HG03575 (cell line): ENCODE results near the gene GNAL.
"Not testable (repeated sequence)": the region's sequence is repeated elsewhere in the genome, so short reads cannot be mapped to it uniquely, and the experiment has no call there.

Experiments
- ATAC-seq: cut with Tn5 transposase; IDR thresholded peaks from one replicate; pipeline ENCODE4 v1.9.1; 2021; ENCODE audit not compliant: unreplicated experiment, insufficient number of reproducible peaks, low FRiP score; ENCODE audit errors: extremely low read depth

GNAL gene

GRCh38 chr18:11908182-11909060, 219.4 kb downstream of the GNAL start, which contains the start of gene MPPE1:
Gene MPPE1, minus strand, starts transcription at chr18:11908317. Its CDS starts 11,053 bp downstream, at chr18:11897264.
- no peak for ATAC-seq

DNA sequence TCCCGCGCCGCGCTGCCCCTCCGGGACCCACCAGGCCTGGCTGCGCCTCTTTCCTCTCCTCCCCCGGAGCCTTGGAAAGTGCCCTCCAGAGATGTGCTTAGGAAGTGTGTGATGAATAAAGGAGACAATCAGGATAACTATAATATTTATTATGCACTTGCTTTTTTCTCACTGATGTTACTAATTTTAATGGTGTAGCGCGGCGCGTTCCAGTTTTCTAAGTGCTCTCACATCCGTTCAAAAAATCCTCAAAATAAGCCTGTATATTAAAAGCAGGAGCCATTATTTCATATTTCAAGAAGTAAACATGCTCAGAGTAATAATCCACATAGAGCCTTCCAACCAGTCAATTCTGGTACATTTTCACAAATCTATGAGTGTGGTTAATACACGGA, 220.0 kb downstream of the GNAL start:
- no peak for ATAC-seq

GRCh38 chr18:11909591-11910026, 220.5 kb downstream of the GNAL start:
- ATAC-seq: no peak

DNA sequence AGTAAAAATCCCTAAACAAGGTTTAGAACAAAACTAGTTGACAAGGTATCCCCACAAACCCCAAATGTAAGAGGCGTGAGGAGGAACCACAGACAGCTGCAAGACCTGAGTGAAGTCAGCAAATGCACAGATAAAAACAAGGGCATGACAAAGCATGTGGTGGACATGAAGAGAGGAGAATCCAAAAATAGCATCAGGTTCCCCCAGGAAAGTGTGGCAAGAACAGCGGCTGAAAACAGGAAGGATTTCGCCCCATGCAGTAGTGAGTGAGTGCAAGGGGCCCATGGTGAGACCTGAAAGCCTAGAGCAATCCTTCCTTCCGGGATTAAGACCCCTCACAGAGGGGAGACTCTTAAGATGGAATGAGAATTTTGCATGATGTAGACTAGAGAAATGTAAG, 227.8 kb downstream of the GNAL start:
- not testable (repeated sequence) for ATAC-seq

DNA sequence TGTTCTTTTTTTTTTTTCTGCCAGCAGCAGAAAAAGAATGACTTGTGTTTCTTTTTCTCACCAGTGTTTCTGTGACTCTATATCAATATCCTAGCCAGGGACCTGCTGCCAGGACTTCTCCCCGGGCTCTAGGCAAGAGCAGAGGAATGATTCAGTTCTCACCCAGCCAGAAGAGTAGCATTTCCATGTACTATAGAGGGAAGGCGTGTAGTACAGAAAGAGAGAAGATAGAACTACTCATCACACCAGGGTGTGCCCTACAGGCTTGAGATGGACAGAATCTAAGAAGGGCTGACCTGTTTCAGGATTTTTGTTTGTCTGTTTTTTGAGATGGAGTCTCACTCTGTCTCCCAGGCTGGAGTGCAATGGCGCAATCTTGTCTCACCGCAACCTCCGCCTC, 230.5 kb downstream of the GNAL start:
- ATAC-seq: not testable (repeated sequence)

DNA sequence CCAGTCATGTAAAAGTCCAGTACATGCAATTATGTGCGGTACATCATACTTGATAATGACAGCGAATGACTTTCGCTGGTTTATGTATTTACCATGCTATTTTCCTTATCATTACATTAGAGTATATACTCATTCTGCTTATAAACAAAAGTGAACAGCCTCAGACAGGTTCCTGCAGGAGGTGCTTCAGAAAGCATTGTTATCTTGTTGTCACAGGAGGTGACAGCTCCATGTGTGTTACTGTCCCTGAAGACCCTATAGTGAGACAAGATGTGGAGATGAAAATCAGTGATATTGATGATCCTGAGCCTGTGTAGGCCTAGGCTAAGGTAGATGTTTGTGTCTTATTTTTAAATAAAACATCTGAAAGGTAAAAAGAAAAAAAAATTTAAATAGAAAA, 234.4 kb downstream of the GNAL start:
- ATAC-seq: no peak

DNA sequence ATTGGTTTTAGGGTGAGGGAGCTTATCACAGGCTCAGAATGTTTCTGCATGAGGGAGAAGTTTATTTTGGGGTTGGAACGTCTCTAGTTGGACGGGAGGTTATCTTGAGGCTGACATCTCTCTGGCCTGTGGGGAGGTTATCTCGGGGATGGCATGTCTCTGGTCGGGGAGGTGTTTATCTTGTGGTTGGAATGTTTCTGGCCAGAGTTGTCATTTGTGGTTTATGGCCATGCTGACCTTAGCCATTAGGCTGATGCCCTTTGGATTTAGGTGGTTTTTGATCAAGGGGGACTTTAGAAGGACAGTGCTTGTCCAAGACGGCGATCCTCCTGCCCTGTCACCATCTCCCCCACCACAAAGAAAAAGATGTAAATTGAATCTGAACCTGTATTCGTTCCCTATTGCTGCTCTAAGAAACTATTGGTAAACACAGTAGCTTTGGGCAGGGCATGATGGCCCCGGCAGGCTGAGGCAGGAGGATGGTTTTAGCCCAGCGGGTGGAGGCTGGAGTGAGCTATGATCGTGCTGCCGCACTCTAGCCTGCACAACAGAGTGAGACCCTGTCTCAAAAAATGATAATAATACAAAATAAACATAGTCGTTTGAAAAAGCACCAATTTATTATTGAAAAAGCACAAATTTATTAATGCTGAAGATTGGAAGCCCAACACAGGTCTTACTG, 236.9 kb downstream of the GNAL start:
- ATAC-seq: no peak

GRCh38 chr18:11927497-11927896, 238.4 kb downstream of the GNAL start:
- no peak for ATAC-seq

DNA sequence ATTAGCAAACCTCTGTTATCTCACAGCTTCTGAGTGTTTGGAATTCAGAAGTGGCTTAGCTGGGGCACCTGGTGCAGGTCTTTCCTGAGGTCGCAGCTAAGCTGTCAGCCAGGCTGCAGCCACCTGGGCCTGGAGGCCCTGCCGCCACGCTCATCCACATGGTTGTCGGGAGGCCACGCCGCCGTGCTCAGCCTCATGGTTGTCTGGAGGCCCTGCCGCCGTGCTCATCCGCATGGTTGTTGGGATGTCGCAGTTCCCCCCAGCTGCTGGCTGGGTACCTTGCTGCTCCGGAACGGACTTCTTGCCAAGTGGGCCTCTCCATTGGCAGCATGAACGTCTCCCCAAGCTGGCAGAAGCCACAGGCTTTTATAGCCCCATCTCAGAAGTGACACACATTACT, 243.3 kb downstream of the GNAL start:
- no peak for ATAC-seq
